Breast epithelium (tissue), 4 donors: ENCODE results near the gene SYK. TPM values are rescaled to one million over a fixed set of nuclear protein-coding genes. Genes with fewer than 3 reads are reported as not detected.
"Not testable (repeated sequence)": the region's sequence is repeated elsewhere in the genome, so short reads cannot be mapped to it uniquely, and the experiment has no call there.

Experiments used
- DNase-seq, 2 donors: peaks; one replicate each; pipeline ENCODE4 v3.0.0-alpha.2; 2019; ENCODE audit warnings: low spot score in 2 of 2
- H3K27ac ChIP-seq, 2 donors: fragments of 200-600 bp; sonication (generic) in 1 of 2; one replicate each; pipeline ENCODE4 v1.5.1; 2016 to 2019; ENCODE audit warnings: mild to moderate bottlenecking in 1 of 2
- H3K27me3 ChIP-seq, 2 donors: fragments of 200-600 bp; sonication (generic) in 1 of 2; one replicate each; pipeline versions ENCODE4 v1.5.1 to v1.6.0; 2017 to 2019; ENCODE audit warnings: control low read depth in 1 of 2, mild to moderate bottlenecking in 1 of 2
- H3K36me3 ChIP-seq: fragments of 200-600 bp; one replicate; pipeline ENCODE4 v1.5.1; 2019
- H3K4me1 ChIP-seq, 2 donors: fragments of 200-600 bp; sonication (generic); one replicate each; pipeline ENCODE4 v1.5.1; 2016 to 2019; ENCODE audit warnings: control low read depth in 1 of 2
- H3K4me3 ChIP-seq, 3 donors: fragments of 200-600 bp; sonication (generic); 1 replicate in 2 of 3; 2 replicates in 1 of 3; pipeline ENCODE4 v1.5.1; 2016 to 2019; ENCODE audit warnings: mild to moderate bottlenecking in 3 of 3, moderate library complexity in 2 of 3
- H3K9me3 ChIP-seq, 2 donors: fragments of 200-600 bp; sonication (generic) in 1 of 2; one replicate each; pipeline ENCODE4 v1.5.1; 2016 to 2019; ENCODE audit warnings: control low read depth in 1 of 2
- POLR2A ChIP-seq: fragments of 450-650 bp; IDR thresholded peaks from one replicate; pipeline ENCODE4 v1.6.1; 2016; ENCODE audit warnings: antibody characterized with exemption, mild to moderate bottlenecking, moderate library complexity
- POLR2AphosphoS5 ChIP-seq, 3 donors: sonication (generic); formaldehyde crosslinking; IDR thresholded peaks; one replicate each; pipeline ENCODE4 v1.6.1; 2017; ENCODE audit warnings: antibody characterized with exemption in 3 of 3
- intact Hi-C: fragments of 100-400 bp; cut with DNase I; formaldehyde crosslinking; loops from one replicate; pipeline ENCODE4 v1.15.1; 2023; ENCODE audit warnings: low total_unique reads
- total RNA-seq, 3 donors: library from RNA; depleted of rRNA; stranded (reverse); fragments of >200 nt; gene quantifications; one replicate each; pipeline ENCODE4 v1.1.0, GENCODE V29; 2016
- TF ChIP-seq, protein P1 (sequence below), 3 donors: fragments of 450-650 bp; IDR thresholded peaks; one replicate each; pipeline ENCODE4 v1.5.1; 2016 to 2017; ENCODE audit warnings: antibody characterized with exemption in 3 of 3, mild to moderate bottlenecking in 3 of 3, moderate library complexity in 3 of 3

SYK gene
- total RNA-seq, result 10 to 100 TPM; 11.8 to 37.8 (median 25.9) TPM

DNA sequence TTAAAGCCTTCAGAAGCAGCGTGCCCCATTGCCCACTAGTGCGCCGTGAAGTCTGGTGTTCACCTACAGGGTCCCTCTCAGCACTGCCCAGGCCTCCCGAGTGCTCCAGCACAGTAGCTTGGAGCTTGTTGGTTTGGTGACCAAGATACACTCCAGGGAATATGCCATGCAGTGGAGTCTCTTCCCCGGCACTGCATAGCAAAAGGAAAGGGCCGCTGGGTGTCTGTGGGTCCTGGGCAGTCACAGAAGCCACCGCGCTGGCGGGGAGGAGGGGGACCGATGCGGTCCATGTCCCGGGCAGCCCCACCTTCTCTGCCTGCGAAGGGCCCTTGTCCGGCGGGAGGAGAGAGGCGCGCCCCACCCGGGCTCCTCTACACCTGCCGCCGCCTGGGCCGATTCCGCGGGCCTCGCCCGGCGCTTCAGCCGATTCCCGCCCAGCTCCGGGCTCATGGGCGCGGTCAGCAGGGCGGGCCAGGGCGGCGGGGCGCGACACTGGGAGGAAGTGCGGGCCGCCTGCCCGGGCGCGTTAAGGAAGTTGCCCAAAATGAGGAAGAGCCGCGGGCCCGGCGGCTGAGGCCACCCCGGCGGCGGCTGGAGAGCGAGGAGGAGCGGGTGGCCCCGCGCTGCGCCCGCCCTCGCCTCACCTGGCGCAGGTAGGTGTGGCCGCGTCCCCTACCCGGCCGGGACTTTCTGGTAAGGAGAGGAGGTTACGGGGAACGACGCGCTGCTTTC lies at the start of gene SYK:
TSS of gene SYK (plus strand) at position 579 of the 732 bp plus-strand sequence. CDS start 42,080 bp downstream, outside the sequence.
- Histone ChIP-seq H3K9me3 (no peaks in the 10 kb centered on the region), H3K27me3 (peaks cover 0 to 12% of the 10 kb centered on the region in 2 donors), H3K36me3 (no peaks in the 10 kb centered on the region), H3K4me3 (peak within 1 kb of the TSS; percentile 47 to 67 (median 56)), H3K27ac (peak within 1 kb of the TSS; percentile 75), H3K4me1 (no peaks in the 10 kb centered on the region)
- intact Hi-C loops, result no loop called here
- TF ChIP-seq, protein P1, sequence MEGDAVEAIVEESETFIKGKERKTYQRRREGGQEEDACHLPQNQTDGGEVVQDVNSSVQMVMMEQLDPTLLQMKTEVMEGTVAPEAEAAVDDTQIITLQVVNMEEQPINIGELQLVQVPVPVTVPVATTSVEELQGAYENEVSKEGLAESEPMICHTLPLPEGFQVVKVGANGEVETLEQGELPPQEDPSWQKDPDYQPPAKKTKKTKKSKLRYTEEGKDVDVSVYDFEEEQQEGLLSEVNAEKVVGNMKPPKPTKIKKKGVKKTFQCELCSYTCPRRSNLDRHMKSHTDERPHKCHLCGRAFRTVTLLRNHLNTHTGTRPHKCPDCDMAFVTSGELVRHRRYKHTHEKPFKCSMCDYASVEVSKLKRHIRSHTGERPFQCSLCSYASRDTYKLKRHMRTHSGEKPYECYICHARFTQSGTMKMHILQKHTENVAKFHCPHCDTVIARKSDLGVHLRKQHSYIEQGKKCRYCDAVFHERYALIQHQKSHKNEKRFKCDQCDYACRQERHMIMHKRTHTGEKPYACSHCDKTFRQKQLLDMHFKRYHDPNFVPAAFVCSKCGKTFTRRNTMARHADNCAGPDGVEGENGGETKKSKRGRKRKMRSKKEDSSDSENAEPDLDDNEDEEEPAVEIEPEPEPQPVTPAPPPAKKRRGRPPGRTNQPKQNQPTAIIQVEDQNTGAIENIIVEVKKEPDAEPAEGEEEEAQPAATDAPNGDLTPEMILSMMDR (IDR thresholded peaks at IDR 0.05), result no peak
- TF ChIP-seq POLR2A (no peak), POLR2AphosphoS5 (IDR thresholded peaks at IDR 0.05) (no peak)
- DNase-seq, result peak in 1 of 2 donors; percentile 53

DNA sequence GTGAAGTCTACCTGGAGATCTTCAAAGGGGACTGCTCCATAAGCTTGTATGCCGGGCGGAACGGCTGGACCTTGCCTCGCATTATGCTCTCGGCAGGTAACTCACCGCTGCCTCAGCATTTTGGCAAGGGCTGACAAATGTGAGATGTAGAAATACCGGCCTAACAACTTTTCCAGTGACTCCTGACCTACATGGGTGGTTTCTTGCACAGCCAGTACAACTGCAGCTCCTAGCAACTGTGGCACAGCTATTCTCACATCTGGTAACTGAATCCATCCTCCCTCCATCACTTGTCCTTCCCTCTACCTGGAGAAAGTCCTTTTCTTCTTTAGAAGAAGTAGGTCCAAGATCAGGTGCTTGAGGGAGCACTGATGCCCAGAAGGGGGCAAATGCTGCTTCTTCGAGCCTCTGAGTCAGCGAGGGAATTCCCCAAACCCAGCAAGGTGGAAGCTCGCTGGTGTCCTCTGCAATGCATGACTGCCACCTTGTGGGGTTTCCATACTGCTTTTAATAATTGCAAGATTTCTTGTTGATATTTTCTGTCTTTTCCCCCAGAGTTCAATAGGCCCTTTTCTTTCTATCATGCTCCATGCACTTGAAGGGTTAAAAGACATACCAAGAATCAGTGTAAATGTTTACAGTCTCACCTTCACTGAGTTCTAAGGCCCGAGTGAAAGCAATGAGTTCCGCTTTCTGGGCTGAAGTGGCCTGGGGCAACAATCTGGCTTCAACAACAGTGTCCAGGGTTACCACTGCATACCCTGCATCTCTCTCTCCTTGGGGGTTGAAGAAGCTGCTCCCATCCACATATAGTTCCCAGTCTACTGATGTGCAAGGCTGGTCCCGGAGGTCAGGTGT lies 45.9 kb upstream of the SYK start:
- H3K4me1 ChIP-seq, H3K27ac ChIP-seq, H3K27me3 ChIP-seq, intact Hi-C loops, H3K4me3 ChIP-seq, H3K36me3 ChIP-seq, H3K9me3 ChIP-seq: not testable (repeated sequence)
- TF ChIP-seq, protein P1 (IDR thresholded peaks at IDR 0.05), result peak in 2 of 3 donors; percentile 63 to 65
- peak in 1 of 3 donors; percentile 42 for TF ChIP-seq POLR2AphosphoS5 (IDR thresholded peaks at IDR 0.05)
- peak in 1 of 2 donors; percentile 54 for DNase-seq

DNA sequence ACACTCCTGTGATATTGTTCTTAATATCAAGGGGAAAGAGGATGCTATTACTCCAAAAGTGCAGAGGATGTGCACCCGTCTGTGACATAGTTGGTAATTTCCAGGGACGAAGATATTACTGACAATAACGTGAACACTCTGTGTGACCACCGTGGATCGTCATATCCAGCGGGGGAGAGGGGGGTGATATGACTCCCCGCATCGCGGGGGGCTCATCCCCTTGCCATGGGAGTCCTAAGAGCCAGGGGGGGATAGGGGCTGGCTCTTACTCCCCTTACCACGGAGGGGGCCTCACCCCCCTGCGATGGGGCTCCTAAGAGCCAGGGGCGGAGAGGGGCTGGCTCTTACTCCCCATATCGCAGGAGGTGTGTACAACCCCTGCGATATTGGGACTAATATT lies 41.0 kb upstream of the SYK start:
- intact Hi-C loops, result not testable (repeated sequence)

DNA sequence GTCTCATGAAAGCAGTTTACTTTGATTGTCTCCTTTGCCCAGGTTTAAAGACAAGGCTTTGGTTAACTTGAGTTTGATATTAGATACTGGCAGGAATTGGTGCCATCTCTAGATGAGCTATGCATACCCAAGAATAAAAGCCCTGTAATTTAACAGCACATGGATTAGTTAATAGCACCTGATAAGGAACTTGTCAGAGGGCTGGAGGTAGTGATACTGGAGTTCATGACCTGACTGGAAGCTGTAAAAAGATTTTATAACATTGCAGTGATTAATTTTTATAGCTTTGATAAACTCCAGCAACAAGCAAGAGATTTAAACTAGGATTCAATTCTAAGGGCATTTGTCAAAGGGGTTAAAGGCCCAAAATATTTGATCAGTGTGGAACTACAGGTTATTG lies 34.9 kb upstream of the SYK start:
- intact Hi-C loops, result no loop called here
- H3K36me3 ChIP-seq, result no peaks in the 10 kb centered on the region
- no peak for DNase-seq
- TF ChIP-seq POLR2AphosphoS5 (IDR thresholded peaks at IDR 0.05) (no peak), POLR2A (no peak)
- TF ChIP-seq, protein P1 (IDR thresholded peaks at IDR 0.05), result no peak
- H3K9me3 ChIP-seq, result no peaks in the 10 kb centered on the region
- no peaks in the 10 kb centered on the region for H3K27me3 ChIP-seq
- H3K4me3 ChIP-seq, result no peak overlapping the region
- H3K27ac ChIP-seq, result no peak overlapping the region
- no peaks in the 10 kb centered on the region for H3K4me1 ChIP-seq

More for the DNA sequence above, 41.0 kb upstream of the SYK start:
- not testable (repeated sequence) for H3K4me1 ChIP-seq, H3K27me3 ChIP-seq, H3K36me3 ChIP-seq, H3K9me3 ChIP-seq, H3K27ac ChIP-seq, DNase-seq, H3K4me3 ChIP-seq

DNA sequence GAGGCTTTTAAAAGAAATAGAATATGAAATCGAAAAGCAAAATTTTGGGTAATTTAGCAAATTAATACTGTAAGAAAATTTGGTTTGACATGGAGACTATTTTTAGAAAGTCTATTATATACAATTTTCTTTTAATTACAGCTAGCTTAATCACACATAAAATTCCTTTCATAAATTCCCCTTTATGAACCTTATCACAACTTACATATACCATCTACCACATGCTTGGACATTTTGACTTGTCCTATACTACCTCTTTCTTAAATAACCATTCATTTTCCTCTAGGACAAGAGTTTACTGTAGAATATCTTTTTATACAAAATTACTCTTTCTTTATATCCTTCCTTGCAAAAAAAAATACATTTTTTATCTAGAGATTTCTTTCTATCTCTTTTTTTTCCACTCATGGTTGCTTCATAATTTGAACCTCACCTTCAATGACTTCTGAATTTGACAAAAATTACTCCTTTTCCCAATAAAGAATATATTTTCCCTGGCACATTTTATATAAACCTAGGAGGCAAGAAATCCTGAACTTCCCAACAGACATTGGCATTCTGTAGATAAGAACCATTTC lies 34.0 kb upstream of the SYK start:
- intact Hi-C loops, result no loop called here
- H3K4me3 ChIP-seq, result no peak overlapping the region
- DNase-seq, result no peak
- no peak overlapping the region for H3K27ac ChIP-seq
- H3K27me3 ChIP-seq, result no peaks in the 10 kb centered on the region
- no peaks in the 10 kb centered on the region for H3K36me3 ChIP-seq
- H3K9me3 ChIP-seq, result no peaks in the 10 kb centered on the region
- TF ChIP-seq POLR2A, result no peak
- TF ChIP-seq, protein P1 (IDR thresholded peaks at IDR 0.05), result no peak
- TF ChIP-seq POLR2AphosphoS5 (IDR thresholded peaks at IDR 0.05), result no peak
- no peaks in the 10 kb centered on the region for H3K4me1 ChIP-seq
